Fibroblast of villous mesenchyme (primary cell): ENCODE measurements around the gene MT1B. TPM values are rescaled to one million over a fixed set of nuclear protein-coding genes. Genes with fewer than 3 reads are reported as not detected.
A peak's percentile ranks its signal among the peaks of the same experiment; 100 is the strongest.

Source experiments
- DNase-seq: peaks from one replicate; pipeline ENCODE4 v3.0.0-alpha.2; 2010; ENCODE audit warnings: low read depth
- H3K4me3 ChIP-seq: 2 replicates; pipeline ENCODE4 v1.5.1; 2011; ENCODE audit warnings: low read depth, mild to moderate bottlenecking, low read length
- total RNA-seq: library from RNA; depleted of rRNA; stranded (reverse); fragments of >200 nt; gene quantifications from 2 replicates; pipeline ENCODE4 v1.2.3, GENCODE V29; 2012
- TF ChIP-seq, protein P1 (sequence below): IDR thresholded peaks from 2 replicates; pipeline ENCODE4 v1.5.1; 2012; ENCODE audit warnings: low read depth, mild to moderate bottlenecking, low read length; ENCODE audit not compliant: insufficient read depth

Gene MT1B
- total RNA-seq, 1 donor: not detected

DNA sequence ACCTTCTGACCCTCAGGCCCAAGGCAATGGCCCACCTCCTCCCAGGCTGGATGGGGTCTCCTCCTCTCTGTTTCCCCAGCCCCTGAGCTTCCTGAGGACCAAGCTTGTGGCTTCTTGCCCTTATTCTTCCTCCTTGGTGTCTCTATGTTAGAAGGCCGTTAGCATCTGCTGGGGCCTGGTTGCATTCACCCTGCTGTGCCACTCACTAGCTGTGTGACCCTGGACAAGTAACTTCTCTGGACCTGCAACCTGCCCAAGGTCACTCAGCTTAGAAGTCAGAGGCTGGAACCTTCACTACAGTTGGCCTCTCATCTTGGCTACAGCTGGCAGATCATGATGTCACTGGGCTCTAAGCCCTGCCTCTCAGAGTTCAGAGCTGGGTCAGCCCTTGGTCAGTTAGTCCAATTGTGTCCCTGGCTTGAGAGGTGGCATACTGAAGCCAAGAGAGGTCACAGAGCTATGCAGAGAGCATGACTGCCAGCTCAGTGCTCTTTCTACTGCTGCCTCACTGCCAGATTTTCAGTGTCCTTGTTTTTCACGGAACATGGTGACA is 40.3 kb upstream of the MT1B start:
- H3K4me3 ChIP-seq: no peak overlapping the region
- TF ChIP-seq, protein P1, sequence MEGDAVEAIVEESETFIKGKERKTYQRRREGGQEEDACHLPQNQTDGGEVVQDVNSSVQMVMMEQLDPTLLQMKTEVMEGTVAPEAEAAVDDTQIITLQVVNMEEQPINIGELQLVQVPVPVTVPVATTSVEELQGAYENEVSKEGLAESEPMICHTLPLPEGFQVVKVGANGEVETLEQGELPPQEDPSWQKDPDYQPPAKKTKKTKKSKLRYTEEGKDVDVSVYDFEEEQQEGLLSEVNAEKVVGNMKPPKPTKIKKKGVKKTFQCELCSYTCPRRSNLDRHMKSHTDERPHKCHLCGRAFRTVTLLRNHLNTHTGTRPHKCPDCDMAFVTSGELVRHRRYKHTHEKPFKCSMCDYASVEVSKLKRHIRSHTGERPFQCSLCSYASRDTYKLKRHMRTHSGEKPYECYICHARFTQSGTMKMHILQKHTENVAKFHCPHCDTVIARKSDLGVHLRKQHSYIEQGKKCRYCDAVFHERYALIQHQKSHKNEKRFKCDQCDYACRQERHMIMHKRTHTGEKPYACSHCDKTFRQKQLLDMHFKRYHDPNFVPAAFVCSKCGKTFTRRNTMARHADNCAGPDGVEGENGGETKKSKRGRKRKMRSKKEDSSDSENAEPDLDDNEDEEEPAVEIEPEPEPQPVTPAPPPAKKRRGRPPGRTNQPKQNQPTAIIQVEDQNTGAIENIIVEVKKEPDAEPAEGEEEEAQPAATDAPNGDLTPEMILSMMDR: no peak
- DNase-seq: peak; percentile 68

DNA sequence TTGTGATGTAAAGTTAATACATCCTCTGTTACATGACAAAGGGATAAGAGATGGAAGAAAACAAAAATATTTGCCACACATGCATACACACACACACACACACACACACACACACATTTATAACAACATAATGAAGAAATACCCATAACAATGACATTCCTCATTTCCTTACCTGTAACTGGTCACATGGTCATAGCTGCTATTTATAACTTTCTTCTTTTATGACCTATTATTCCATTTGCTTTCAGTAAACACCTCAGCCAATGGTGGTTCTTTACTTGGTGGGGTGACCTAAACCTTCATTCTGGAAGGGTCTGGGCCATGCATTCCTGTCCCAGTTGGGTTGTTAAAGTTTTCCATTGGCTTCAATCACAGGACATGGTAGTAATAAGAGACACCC is 38.0 kb upstream of the MT1B start:
- H3K4me3 ChIP-seq: no peak overlapping the region
- TF ChIP-seq, protein P1: no peak
- DNase-seq: no peak

DNA sequence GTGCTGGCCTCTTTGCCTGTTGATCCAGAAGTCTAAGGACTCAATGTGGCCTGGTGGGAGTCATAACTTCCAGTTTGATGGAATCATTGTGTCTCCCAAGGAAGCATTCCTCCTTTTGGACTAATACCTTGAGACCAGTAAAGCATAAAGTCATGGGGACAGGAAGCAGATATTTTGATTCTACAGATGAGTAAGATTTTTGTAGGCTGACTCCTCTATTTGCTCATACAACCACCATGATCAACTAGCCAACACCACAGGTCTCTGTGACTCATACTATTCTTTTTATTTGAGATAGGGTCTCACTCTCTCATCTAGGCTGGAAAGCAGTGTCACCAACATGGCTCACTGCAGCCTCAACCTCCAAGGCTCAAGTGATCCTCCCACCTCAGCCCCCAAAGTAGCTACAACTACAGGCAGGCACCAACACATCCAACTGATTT is 37.1 kb upstream of the MT1B start:
- peak; percentile 42 for DNase-seq
- H3K4me3 ChIP-seq: no peak overlapping the region
- TF ChIP-seq, protein P1: no peak

DNA sequence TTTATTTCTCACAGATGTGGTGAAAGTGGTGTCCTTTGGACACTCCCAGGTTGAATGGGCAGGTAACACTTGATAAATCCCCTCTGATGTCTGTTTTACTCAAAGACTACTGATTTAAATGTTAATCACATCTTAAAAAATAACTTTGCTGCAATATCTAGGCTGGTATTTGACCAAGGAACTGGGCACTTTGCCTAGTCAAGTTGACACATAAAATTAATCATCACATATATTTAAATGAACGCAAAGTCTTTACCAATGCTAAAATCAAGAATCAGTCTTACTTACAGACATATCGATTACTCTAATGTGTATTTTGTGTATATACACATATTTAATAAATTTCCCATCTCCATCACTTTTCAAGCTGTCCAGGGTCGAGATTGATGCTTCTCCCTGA is 36.3 kb upstream of the MT1B start:
- no peak overlapping the region for H3K4me3 ChIP-seq
- no peak for DNase-seq
- TF ChIP-seq, protein P1: no peak

DNA sequence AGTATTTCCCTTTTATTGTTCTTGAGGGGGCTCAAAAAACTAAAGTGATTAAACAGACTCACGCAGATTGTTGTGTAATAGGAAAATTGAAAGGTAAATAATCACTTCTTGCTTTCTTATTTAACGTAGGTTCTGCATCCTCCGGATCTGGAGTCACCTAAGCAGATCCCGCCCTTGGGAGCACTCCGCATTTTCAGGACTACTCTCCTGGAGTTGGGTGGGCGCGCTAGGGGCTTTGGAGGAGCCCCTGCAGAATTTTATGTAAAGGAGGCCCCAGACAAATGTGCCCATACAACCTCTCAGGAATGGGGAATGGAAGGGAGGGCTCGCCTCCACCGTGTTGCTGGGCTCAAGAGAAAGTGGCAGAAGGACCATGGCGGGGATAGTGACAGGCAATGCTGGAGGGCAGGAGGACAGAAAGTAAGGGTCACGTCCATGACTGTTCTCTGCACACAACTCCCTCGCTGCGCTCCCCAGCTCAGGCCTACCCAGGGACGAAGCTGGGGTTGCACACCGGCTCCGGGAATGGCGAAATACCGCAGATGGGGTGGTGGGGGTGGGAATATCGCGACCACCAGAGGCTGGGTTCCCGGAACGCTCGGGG is 35.0 kb upstream of the MT1B start:
- TF ChIP-seq, protein P1: no peak
- peak overlapping the region; percentile 45 for H3K4me3 ChIP-seq
- no peak for DNase-seq

DNA sequence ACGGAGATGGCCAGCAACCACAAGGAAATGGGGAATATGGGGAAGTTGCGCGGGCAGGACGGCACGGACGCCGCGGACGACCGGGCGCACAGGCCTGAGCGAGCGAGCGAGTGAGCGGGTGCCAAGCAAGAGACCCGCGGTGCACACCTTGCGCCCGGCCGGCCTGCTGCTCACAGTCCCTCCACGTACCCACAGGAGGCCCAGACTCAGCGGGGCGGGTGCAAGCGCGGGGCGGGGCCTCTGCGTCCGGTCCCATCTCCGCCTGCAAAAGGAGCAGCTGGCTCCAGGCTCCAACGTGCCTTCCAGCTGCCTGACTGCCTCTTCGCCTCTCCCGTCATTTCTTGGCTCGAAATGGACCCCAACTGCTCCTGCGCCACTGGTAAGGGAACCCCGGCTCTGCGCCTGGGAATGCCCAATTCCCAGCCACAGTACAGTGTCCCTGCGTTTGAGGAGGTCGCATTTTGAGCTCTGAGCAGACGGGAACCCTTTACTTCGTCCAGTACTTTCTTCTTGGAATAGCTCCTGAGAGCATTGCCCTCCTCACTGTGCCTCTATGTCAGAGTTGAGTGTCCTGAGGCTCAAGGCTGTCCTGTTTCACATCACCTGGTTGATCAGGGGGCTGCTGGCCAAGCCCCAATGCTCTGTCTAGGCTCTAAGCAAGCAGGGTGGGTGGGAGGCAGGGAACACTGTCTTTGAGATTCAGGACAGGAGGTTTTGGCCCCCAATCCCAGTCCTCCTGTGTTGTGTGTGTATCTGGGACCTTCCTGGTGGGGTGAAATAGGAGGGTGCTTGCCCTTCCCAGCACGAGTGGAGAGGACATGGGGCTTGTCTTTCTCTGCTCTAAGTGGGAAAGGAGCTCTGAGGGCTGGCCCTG is 34.2 kb upstream of the MT1B start:
- DNase-seq: peak; percentile 75
- TF ChIP-seq, protein P1: no peak
- peak overlapping the region; percentile 45 for H3K4me3 ChIP-seq
